ENCODE results near the gene GJA10. TPM values are rescaled to one million over a fixed set of nuclear protein-coding genes. Genes with fewer than 3 reads are reported as not detected.
"Not testable (repeated sequence)": the region's sequence is repeated elsewhere in the genome, so short reads cannot be mapped to it uniquely, and the experiment has no call there.

GJA10 gene
- total RNA-seq, 2 donors from 2014 or later = not detected

DNA sequence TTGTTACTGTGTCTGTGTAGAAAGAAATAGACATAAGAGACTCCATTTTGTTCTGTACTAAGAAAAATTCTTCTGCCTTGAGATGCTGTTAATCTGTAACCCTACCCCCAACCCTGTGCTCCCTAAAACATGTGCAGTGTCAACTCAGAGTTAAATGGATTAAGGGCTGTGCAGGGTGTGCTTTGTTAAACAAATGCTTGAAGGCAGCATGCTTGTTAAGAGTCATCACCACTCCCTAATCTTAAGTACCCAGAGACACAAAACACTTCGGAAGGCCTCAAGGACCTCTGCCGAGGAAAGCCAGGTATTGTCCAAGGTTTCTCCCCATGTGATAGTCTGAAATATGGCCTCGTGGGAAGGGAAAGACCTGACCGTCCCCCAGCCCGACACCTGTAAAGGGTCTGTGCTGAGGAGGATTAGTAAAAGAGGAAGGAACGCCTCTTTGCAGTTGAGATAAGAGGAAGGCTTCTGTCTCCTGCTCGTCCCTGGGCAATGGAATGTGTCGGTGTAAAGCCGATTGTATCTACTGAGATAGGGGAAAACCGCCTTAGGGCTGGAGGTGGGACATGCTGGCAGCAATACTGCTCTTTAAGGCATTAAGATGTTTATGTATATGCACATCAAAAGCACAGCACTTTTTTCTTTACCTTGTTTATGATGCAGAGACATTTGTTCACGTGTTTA is 3.3 kb upstream of the GJA10 start:
- not testable (repeated sequence) for H3K9me3 Mint-ChIP-seq; ATAC-seq; H3K36me3 Mint-ChIP-seq; H3K4me1 Mint-ChIP-seq (ENCODE audit: low read depth in 2 of 2); H3K27ac Mint-ChIP-seq; DNase-seq (ENCODE audit: low spot score); H3K4me3 Mint-ChIP-seq
- H3K27me3 Mint-ChIP-seq = peaks cover 36 to 60% of the 10 kb centered on the region in 2 donors

DNA sequence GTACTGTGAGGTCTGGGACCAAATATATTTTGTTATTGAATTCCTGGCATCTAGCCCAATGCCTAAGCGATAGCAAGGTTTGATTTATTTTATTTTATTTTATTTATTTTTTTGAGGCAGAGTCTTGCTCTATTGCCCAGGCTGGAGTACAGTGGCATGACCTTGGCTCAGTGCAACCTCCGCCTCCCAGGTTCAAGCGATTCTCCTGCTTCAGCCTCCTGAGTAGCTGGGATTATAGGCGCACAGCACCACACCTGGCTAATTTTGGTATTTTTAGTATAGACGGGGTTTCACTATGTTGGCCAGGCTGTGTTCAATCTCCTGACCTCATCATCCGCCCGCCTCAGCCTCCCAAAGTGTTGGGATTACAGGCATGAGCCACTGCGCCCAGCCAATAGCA is 1.7 kb upstream of the GJA10 start:
- not testable (repeated sequence) for DNase-seq (ENCODE audit: low spot score); H3K27ac Mint-ChIP-seq; H3K9me3 Mint-ChIP-seq; H3K4me1 Mint-ChIP-seq (ENCODE audit: low read depth in 2 of 2); H3K4me3 Mint-ChIP-seq; ATAC-seq; H3K36me3 Mint-ChIP-seq
- peaks cover 44 to 72% of the 10 kb centered on the region in 2 donors for H3K27me3 Mint-ChIP-seq

DNA sequence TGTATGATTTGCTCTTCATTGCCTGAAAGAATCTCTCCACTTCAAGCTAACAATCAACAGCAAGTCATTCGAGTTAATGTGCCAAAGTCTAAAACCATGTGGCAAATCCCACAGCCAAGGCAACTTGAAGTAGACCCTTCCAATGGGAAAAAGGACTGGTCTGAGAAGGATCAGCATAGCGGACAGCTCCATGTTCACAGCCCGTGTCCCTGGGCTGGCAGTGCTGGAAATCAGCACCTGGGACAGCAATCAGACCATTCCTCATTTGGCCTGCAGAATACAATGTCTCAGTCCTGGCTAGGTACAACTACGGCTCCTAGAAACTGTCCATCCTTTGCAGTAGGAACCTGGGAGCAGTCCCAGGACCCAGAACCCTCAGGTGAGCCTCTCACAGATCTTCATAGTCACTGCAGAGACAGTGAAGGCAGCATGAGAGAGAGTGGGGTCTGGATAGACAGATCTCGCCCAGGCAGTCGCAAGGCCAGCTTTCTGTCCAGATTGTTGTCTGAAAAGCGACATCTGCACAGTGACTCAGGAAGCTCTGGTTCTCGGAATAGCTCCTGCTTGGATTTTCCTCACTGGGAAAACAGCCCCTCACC is 1.1 kb downstream of the GJA10 start:
- ATAC-seq = peak in 1 of 2 donors; percentile 9
- H3K9me3 Mint-ChIP-seq = no peaks in the 10 kb centered on the region
- no peak for DNase-seq (ENCODE audit: low spot score)
- H3K27ac Mint-ChIP-seq = no peak overlapping the region
- no peak overlapping the region for H3K4me3 Mint-ChIP-seq
- peaks cover 41 to 70% of the 10 kb centered on the region in 2 donors for H3K27me3 Mint-ChIP-seq
- no peaks in the 10 kb centered on the region for H3K4me1 Mint-ChIP-seq (ENCODE audit: low read depth in 2 of 2)
- H3K36me3 Mint-ChIP-seq = no peaks in the 10 kb centered on the region

DNA sequence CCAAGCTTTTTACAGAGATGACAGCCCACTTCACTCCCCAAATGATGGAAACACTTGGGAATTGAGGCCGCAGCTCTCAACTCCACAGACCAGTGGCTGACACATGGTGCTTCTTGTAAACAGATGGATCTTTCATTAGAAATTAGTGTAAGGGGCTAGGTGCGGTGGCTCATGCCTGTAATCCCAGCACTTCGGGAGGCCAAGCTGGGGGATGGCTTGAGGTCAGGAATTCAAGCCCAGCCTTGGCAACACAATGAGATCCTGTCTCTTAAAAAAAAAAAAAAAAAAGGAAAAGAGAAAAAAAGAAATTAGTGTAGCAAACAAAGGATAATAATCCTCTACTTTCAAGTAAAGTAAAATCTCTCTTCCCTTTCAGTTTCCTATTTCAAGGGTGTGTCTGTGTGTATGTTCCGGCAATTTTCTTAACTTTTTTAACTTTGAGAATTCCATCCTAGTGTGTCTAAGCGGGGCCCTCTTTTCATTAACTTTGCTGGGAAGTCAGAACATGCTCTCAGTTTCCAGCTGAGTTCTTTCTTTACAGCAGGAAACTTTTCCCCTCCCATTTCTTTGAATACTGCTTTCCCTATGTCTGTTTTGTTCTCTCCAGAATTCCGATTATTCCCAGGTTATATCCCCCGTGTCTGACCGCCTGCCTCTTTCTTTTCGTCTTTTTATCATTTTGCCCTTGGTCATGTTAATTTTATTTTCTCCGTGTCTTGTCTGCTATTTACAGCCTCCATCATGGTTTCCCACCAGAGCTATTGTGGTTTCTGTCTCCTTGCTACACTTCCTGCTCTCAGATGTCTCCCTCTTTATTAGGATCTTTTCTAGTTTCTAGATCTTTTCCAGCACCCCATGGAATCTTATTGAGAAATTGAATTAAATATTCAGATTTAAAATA is 16.0 kb downstream of the GJA10 start:
- not testable (repeated sequence) for H3K4me1 Mint-ChIP-seq (ENCODE audit: low read depth in 2 of 2); H3K27me3 Mint-ChIP-seq; H3K4me3 Mint-ChIP-seq; DNase-seq (ENCODE audit: low spot score); H3K9me3 Mint-ChIP-seq; H3K36me3 Mint-ChIP-seq; H3K27ac Mint-ChIP-seq; ATAC-seq

DNA sequence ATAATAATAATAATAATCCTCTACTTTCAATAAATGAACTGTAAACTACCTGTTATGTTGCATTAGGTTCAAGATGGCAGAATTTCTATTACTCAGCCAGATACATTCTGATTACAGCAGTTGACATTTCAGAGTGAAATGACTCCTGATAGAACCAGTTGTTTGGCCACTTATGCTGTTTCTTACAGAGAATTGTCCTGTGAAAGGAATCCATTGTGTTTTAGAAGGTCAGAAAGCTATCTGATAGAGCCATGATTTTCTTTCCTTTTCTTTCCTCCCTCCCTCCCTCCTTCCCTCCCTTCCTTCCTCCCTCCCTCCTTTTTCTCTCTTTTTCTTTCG is 16.6 kb downstream of the GJA10 start:
- Mint-ChIP-seq H3K36me3 (no peaks in the 10 kb centered on the region), H3K27ac (no peak overlapping the region), H3K4me1 (ENCODE audit: low read depth in 2 of 2) (no peaks in the 10 kb centered on the region)

DNA sequence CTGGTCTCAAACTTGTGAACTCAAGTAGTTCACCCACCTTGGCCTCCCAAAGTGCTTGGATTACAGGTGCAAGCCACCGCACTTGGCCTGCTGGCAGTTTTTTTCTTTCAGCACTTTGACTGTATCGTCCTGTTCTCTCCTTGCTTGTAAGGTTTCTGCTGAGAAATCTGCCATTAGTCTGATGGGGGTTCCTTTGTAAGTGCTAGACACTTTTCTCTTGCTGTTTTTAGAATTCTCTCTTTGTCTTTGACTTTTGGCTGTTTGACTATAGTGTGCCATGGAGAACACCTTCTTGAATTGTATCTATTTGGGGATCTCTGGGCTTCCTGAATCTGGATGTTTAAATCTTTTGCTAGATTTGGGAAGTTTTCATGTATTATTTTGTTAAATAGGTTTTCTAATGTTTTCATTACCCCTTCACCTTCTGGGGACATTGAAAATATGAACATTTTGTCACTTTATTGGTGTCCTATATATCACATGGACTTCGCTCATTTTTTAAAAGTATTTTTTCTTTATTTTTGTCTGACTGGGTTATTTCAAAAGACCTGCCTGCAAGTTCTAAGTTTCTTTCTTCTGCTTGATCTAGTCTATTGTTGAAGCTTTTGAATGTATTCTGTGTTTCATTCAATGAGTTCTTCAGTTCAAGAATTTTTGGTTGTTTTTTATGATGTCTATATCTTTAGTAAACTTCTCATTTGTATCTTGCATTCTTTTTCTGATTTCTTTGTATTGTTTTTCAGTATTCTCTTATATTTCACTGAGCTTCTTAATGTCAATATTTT is 22.1 kb downstream of the GJA10 start:
- Mint-ChIP-seq H3K36me3 (peaks cover 12% of the 10 kb centered on the region), H3K27ac (no peak overlapping the region), H3K9me3 (peaks cover 13% of the 10 kb centered on the region), H3K27me3 (peaks cover 0 to 2% of the 10 kb centered on the region in 2 donors), H3K4me1 (ENCODE audit: low read depth in 2 of 2) (no peaks in the 10 kb centered on the region), H3K4me3 (no peak overlapping the region)
- ATAC-seq = no peak
- no peak for DNase-seq (ENCODE audit: low spot score)

More for the DNA sequence above, 16.6 kb downstream of the GJA10 start:
- peaks cover 3% of the 10 kb centered on the region for H3K9me3 Mint-ChIP-seq
- ATAC-seq (no peak), DNase-seq (ENCODE audit: low spot score) (no peak)
- H3K27me3 Mint-ChIP-seq = peaks cover 0 to 9% of the 10 kb centered on the region in 2 donors
- H3K4me3 Mint-ChIP-seq = no peak overlapping the region

DNA sequence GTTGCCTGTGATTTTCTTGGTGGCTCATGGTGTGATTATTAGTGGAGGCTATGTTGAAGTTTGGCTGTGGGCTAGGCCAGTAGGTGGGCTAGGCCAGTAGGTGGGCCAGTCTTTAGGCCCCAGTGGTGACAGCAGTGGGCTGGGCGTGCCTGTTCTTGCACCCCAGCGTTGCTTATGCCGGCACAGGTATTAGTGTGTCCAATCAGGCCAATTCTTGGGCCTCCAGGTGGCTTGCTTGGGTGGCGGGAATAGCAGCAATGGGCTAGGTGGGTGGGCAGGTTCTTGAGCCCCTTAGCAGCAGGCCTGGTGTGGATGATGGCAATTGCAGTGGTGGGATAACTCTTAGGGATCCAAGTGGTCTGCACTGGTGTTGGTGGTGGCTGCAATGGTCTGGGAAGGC is 22.9 kb downstream of the GJA10 start:
- H3K4me3 Mint-ChIP-seq = no peak overlapping the region
- DNase-seq (ENCODE audit: low spot score) = no peak
- peaks cover 13% of the 10 kb centered on the region for H3K9me3 Mint-ChIP-seq
- no peaks in the 10 kb centered on the region for H3K4me1 Mint-ChIP-seq (ENCODE audit: low read depth in 2 of 2)
- H3K36me3 Mint-ChIP-seq = peaks cover 12% of the 10 kb centered on the region
- H3K27ac Mint-ChIP-seq = no peak overlapping the region
- ATAC-seq = peak in 1 of 2 donors; percentile 27
- H3K27me3 Mint-ChIP-seq = peaks cover 0 to 2% of the 10 kb centered on the region in 2 donors

DNA sequence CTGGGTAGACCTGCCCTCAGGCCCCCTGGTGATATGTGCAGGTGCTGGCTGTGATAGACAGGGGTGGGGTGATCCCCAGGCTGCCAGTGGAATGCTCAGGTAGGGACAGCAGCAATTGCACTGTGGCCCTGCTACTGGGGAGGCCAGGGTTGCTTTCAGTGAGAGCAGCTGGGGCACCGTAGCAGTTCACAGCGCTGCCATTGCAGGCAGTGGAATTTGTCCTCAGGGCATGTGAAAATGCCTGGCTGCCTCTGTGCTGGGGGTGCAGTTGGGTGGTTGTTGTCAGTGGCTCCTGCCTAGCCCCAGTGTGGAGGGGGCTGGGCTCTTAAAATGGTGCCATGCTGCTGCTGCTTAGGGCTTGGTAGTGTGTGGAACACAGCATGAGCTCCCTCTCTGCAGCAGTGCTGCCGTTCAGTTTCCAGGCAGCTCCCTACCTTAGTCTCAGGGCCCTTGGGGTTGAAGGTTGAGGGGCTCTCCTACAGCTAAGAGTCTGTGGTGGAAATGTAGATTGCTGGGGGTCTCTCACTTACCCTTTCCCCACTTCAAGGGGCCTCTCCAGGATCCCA is 23.6 kb downstream of the GJA10 start:
- H3K27ac Mint-ChIP-seq = no peak overlapping the region
- no peak overlapping the region for H3K4me3 Mint-ChIP-seq
- H3K4me1 Mint-ChIP-seq (ENCODE audit: low read depth in 2 of 2) = no peaks in the 10 kb centered on the region
- H3K9me3 Mint-ChIP-seq = peaks cover 13% of the 10 kb centered on the region
- H3K27me3 Mint-ChIP-seq = peaks cover 0 to 2% of the 10 kb centered on the region in 2 donors
- H3K36me3 Mint-ChIP-seq = peaks cover 12% of the 10 kb centered on the region
- ATAC-seq (peak in 1 of 2 donors; percentile 6), DNase-seq (ENCODE audit: low spot score) (no peak)

DNA sequence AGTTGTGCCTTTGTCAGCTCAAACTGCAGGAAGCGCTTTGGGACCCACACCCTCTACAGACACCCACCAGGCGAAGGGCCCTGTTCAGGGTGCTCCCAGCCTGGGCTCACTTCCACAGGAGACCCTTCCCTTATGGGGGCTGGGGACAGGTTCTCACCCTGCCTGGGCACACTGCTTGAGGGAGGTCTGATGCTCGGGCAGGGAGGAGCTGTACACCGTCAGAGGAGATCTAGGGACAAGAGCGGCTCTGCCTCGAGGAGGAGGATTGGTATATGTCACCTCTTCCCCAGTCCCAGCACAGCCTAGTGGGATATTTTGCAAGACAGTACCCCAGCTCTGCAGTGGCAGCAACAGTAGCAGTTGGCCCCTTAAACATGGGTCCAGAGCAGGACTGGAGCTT is 26.9 kb downstream of the GJA10 start:
- H3K36me3 Mint-ChIP-seq = peaks cover 9% of the 10 kb centered on the region
- ATAC-seq (no peak), DNase-seq (ENCODE audit: low spot score) (no peak)
- no peak overlapping the region for H3K27ac Mint-ChIP-seq
- peaks cover 8% of the 10 kb centered on the region for H3K9me3 Mint-ChIP-seq
- peaks cover 4 to 13% of the 10 kb centered on the region in 2 donors for H3K4me1 Mint-ChIP-seq (ENCODE audit: low read depth in 2 of 2)
- H3K4me3 Mint-ChIP-seq = no peak overlapping the region
- no peaks in the 10 kb centered on the region for H3K27me3 Mint-ChIP-seq

DNA sequence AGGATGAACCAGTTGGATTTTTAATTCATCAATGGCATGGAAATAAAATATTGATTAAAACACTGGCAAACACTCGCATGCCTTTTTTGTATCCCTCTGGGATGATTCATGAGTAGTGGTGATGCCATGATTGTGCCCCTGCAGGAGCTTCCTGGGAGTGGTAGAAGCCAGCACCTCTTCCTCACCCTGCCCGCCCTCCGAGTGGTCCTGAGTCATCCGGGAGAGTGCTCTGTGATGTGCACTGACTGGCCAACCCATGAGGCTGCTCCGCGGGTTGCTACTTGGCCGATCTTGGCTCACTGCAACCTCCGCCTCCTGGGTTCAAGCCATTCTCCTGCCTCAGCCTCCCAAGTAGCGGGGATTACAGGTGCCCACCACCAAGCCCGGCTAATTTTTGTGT is 27.4 kb downstream of the GJA10 start:
- no peak overlapping the region for H3K27ac Mint-ChIP-seq
- peaks cover 6 to 13% of the 10 kb centered on the region in 2 donors for H3K4me1 Mint-ChIP-seq (ENCODE audit: low read depth in 2 of 2)
- H3K36me3 Mint-ChIP-seq = peaks cover 4% of the 10 kb centered on the region
- H3K4me3 Mint-ChIP-seq = no peak overlapping the region
- H3K27me3 Mint-ChIP-seq = no peaks in the 10 kb centered on the region
- DNase-seq (ENCODE audit: low spot score) (no peak), ATAC-seq (no peak)
- peaks cover 4% of the 10 kb centered on the region for H3K9me3 Mint-ChIP-seq

DNA sequence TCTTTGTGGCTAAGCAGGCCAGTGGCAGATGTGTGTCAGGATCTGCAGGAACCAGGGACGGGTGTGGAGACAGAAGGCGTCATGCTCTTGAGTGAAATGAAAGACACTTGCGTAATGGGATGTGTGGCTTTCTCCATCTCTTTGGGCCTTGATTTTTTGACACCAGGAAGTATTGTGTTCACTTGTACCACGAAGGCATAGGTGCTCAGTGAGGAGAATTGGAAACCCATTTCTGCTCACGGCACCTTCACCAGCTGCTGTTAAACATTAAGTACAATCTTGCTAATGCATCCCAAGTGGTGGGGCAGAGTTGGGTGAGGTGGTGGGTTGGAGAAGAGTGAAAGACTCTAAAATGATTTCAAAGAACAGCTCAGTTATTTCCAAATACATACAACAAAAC is 30.0 kb downstream of the GJA10 start:
- Mint-ChIP-seq H3K9me3 (no peaks in the 10 kb centered on the region), H3K4me1 (ENCODE audit: low read depth in 2 of 2) (peaks cover 9 to 14% of the 10 kb centered on the region in 2 donors), H3K27me3 (no peaks in the 10 kb centered on the region), H3K36me3 (no peaks in the 10 kb centered on the region), H3K27ac (no peak overlapping the region), H3K4me3 (no peak overlapping the region)
- ATAC-seq (no peak), DNase-seq (ENCODE audit: low spot score) (no peak)

DNA sequence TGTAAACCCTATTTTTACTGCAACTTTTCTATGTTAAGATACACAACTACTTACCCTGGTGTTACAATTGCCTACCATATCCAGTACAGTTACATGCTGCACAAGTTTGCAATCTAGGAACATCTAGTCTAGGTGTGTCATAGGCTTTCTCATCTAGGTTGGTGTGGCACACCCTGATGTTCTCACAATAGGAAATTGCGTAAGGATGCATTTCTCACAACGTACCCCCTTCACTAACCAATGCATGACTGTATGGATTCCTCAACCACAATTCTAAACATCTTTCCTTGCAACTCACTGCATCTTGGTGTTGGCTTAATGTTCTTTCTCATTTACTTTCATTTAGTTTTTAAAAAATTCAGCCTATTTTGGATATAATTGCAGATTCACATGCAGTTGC is 31.6 kb downstream of the GJA10 start:
- peaks cover 9 to 21% of the 10 kb centered on the region in 2 donors for H3K4me1 Mint-ChIP-seq (ENCODE audit: low read depth in 2 of 2)
- no peaks in the 10 kb centered on the region for H3K27me3 Mint-ChIP-seq
- H3K36me3 Mint-ChIP-seq = no peaks in the 10 kb centered on the region
- H3K4me3 Mint-ChIP-seq = no peak overlapping the region
- DNase-seq (ENCODE audit: low spot score) (no peak), ATAC-seq (peak; percentile 46 to 68)
- no peaks in the 10 kb centered on the region for H3K9me3 Mint-ChIP-seq
- H3K27ac Mint-ChIP-seq = no peak overlapping the region

DNA sequence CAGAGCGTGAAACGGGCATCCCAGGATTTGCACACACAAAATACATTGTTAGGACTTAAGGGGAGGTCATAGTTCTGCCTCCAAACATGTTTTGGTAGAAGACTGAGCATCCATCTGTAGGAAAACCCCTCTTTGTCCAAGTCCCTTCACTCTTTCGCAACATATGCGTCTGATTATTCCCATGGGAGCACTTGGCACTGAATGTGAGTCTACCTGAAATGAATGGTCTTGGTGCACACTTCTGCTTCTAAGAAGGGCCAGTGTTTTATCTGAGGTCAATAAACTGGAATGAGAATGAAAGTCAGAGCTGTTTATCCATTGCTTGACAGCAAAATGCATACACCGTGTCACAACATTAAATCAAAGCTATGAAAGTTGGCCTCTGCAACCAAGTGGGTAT is 33.0 kb downstream of the GJA10 start:
- Mint-ChIP-seq H3K9me3 (no peaks in the 10 kb centered on the region), H3K36me3 (no peaks in the 10 kb centered on the region), H3K27ac (no peak overlapping the region), H3K4me1 (ENCODE audit: low read depth in 2 of 2) (peaks cover 9 to 21% of the 10 kb centered on the region in 2 donors), H3K27me3 (no peaks in the 10 kb centered on the region), H3K4me3 (no peak overlapping the region)
- DNase-seq (ENCODE audit: low spot score) (no peak), ATAC-seq (no peak)
